Jurkat, Clone E6-1 (cell line): Measurements from ENCODE around the gene XYLB.

Source experiments
- DNase-seq: peaks from one replicate; pipeline ENCODE4 v3.0.0-alpha.2; 2011; ENCODE audit warnings: low read depth, low spot score
- H3K4me3 ChIP-seq: 2 replicates; pipeline ENCODE4 v1.5.1; 2011; ENCODE audit warnings: mild to moderate bottlenecking, low read length, control low read depth, moderate library complexity

The XYLB gene

GRCh38 chr3:38354588-38355330, 8.2 kb downstream of the XYLB start:
- peak; percentile 89 for DNase-seq
- peak overlapping the region; percentile 17 for H3K4me3 ChIP-seq

GRCh38 chr3:38359038-38359437, 12.5 kb downstream of the XYLB start:
- no peak for DNase-seq
- H3K4me3 ChIP-seq: no peak overlapping the region

DNA sequence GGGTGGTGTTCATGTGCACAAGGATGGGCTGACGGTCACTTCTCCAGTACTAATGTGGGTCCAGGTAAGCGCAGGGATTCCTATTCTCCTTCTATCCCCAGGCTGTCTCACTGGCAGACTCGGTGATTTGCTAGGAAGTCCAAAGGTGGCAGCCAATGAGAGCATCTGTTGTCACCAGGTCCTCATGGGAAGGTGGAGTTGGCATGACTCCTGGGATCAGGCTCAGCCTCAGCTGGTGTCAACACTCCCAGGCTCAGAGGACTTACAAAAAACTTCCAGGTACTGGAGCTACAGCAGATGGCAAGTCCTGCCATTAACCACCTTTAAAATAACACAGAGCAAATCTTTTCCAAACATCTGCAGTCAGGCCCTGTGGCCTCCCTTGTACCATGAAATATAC, 13.8 kb downstream of the XYLB start:
- no peak for DNase-seq
- H3K4me3 ChIP-seq: no peak overlapping the region

DNA sequence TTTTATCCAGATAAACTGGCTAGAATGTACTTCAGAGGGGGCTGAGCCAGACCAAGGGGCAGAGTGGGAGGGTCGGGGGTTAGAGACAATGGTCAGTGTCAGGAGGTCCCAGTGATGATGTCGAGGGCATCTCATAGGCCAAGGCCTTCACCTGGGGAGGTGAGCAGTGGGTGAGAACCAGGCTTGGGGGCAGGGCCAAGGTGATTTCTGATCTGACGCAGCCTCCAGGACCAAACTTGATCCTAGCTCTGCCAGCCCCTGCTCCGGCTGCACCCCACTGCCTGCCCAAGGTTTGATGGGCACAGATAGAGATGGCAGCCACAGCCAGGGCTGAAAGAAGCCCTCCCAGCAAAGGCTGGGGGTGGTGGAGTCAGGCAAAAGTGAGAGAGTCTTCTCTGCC, 14.9 kb downstream of the XYLB start:
- no peak for DNase-seq
- no peak overlapping the region for H3K4me3 ChIP-seq

- DNase-seq: no peak
- H3K4me3 ChIP-seq: no peak overlapping the region
These were observed 16.2 kb downstream of the XYLB start for GRCh38 chr3:38362825-38363224.

GRCh38 chr3:38364721-38365400, 18.3 kb downstream of the XYLB start:
- H3K4me3 ChIP-seq: no peak overlapping the region

DNA sequence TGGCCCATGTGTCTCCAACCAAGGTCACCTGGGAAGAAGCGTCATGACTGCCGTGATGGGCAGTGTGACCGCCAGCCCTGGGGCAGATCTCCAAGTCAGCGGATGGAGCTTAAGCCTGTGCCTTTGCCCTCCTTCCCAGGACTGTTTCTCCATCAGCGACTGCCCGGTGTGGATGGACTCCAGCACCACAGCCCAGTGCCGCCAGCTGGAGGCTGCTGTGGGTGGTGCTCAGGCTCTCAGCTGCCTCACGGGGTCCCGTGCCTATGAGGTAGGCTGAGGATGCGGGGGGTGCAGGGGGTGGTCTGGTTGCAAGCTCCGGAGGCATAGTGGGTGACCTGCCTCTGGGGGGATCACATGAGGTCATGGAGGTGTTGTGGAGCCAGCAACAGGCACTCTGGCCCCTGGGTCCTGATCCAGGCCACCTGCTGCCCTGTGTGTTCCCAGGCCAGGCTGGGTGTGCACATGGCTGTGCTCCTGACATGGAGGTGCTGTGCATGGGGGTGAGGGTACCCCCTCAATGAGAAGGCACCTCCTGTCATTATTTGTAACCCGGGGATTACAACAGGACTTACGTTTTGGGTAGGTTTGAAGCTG, 19.0 kb downstream of the XYLB start:
- DNase-seq: no peak
- H3K4me3 ChIP-seq: no peak overlapping the region

More at GRCh38 chr3:38364721-38365400, 18.3 kb downstream of the XYLB start:
- DNase-seq: peak; percentile 46

DNA sequence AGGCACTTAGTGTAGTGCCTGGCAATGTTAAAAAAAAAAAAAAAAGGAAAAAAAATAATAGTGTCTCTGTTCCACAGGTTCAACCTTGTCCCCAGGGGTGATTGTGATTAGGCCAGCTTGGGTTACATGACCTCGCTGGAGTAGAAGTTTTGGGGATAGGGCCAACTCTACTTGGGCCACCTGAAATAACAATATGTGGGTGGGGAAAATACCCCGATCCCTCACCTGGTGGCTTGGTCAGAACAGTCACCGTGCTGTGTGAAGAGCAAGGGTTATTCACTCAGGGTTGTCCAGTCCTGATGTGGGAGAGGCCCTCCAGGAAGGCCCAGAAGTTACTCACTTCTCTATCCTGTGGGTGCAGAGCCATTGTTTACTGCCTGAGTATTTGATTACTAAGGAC, 19.5 kb downstream of the XYLB start:
- H3K4me3 ChIP-seq: no peak overlapping the region

DNA sequence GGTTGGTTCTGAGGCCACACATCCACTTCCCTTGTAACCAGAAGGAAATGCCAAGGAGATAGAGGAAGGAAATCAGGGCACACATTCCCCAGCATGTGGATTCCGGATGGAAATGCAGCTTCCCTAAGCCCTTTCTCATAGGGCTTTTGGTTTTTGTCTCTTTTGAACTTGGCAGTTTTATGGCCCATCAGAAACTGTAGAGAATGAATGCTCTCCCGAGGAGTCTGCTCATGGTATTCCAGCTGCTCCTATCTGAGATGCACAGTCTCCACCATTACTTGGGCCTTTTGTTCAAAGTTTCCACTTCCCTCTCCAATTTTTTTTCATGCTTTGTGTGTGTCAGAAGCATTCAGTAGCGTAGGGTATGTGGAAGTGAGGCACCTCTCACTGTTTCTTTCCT, 21.2 kb downstream of the XYLB start:
- DNase-seq: no peak
- H3K4me3 ChIP-seq: no peak overlapping the region

More for the DNA sequence above, 19.5 kb downstream of the XYLB start:
- no peak for DNase-seq

DNA sequence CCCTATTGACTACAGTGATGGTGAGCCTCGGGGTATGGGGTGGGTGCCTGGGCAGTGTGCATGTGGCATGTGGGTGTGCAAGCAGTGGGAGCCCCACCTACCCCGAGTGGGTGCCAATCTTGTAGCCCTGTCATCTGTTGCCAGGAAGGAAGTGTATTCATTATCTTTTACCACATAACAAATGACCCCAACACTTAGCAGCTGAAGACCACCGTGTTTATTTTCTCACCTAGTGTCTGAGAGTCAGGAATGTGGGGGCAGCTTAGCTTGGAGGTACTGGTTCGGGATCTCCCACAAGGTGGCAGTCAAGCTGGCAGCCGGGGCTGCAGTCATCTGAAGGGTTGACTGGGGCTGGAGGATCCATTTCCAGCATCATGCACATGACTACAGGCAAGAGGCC, 21.7 kb downstream of the XYLB start:
- DNase-seq: no peak
- no peak overlapping the region for H3K4me3 ChIP-seq

GRCh38 chr3:38369186-38369585, 22.6 kb downstream of the XYLB start:
- DNase-seq: no peak
- H3K4me3 ChIP-seq: no peak overlapping the region

GRCh38 chr3:38370149-38370548, 23.6 kb downstream of the XYLB start:
- no peak overlapping the region for H3K4me3 ChIP-seq
- no peak for DNase-seq

- no peak overlapping the region for H3K4me3 ChIP-seq
- no peak for DNase-seq
These were observed 24.3 kb downstream of the XYLB start for GRCh38 chr3:38370861-38371260.

- no peak for DNase-seq
- no peak overlapping the region for H3K4me3 ChIP-seq
These were observed 25.1 kb downstream of the XYLB start for GRCh38 chr3:38371541-38372213.

- H3K4me3 ChIP-seq: no peak overlapping the region
- DNase-seq: no peak
These were observed 25.6 kb downstream of the XYLB start for GRCh38 chr3:38372214-38372601.

GRCh38 chr3:38374221-38374620, 27.6 kb downstream of the XYLB start:
- DNase-seq: peak; percentile 93
- H3K4me3 ChIP-seq: no peak overlapping the region

GRCh38 chr3:38375072-38375471, 28.5 kb downstream of the XYLB start:
- no peak for DNase-seq

DNA sequence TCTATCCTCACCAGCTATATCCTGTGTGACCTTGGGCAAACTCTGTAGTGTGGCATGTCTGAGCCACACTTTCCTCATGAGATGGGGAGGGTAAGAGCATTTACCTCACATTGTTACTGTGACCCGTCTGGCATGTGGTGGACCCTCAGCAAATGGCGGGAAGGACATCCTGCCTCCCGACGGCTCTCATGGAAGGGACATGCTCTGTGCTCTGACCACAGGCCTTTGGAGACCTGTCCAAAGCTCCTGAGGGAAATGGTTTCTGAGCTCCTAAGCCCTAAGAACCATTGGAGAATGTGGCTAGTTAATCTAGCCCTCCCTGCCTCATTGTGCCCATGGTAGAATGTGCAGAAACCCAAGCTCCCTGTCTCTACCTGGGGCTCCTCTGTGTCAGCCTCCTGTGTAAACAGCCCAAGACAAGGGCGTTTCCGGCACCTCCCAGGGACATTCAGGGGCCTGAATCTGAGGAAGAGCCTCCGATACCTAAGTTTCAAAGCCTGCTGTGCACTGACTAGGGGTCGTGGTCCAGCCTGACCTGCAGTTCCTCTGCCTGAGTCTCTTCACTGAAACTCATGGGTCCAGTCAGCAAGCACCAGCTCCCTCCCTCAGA, 29.0 kb downstream of the XYLB start:
- no peak for DNase-seq
- no peak overlapping the region for H3K4me3 ChIP-seq

More at GRCh38 chr3:38375072-38375471, 28.5 kb downstream of the XYLB start:
- no peak overlapping the region for H3K4me3 ChIP-seq

GRCh38 chr3:38376098-38376816, 29.7 kb downstream of the XYLB start:
- DNase-seq: no peak
- H3K4me3 ChIP-seq: no peak overlapping the region
